ENCODE measurements around the gene C4A.

C4A gene

GRCh38 chr6:31952140-31952805, 29.6 kb upstream of the C4A start:
- H3K27ac Mint-ChIP-seq: peak overlapping the region; percentile 21
- peaks cover 8% of the 10 kb centered on the region for H3K4me1 Mint-ChIP-seq
- H3K9me3 Mint-ChIP-seq: no peaks in the 10 kb centered on the region
- no peak for DNase-seq (ENCODE audit: low spot score in 2 of 2)
- ATAC-seq: peak; percentile 71
- peaks cover 52% of the 10 kb centered on the region for H3K36me3 Mint-ChIP-seq
- H3K4me3 Mint-ChIP-seq: no peak overlapping the region

GRCh38 chr6:31952890-31953289, 29.0 kb upstream of the C4A start:
- Mint-ChIP-seq H3K9me3 (no peaks in the 10 kb centered on the region), H3K4me1 (peaks cover 14% of the 10 kb centered on the region), H3K27ac (peak overlapping the region; percentile 21), H3K36me3 (peaks cover 58% of the 10 kb centered on the region), H3K4me3 (no peak overlapping the region)
- DNase-seq (ENCODE audit: low spot score in 2 of 2) (no peak), ATAC-seq (no peak)

- DNase-seq (ENCODE audit: low spot score in 2 of 2): no peak
- peak overlapping the region; percentile 70 for H3K27ac Mint-ChIP-seq
- H3K9me3 Mint-ChIP-seq: no peaks in the 10 kb centered on the region
- H3K4me1 Mint-ChIP-seq: peaks cover 24% of the 10 kb centered on the region
- no peak for ATAC-seq
- no peak overlapping the region for H3K4me3 Mint-ChIP-seq
- peaks cover 71% of the 10 kb centered on the region for H3K36me3 Mint-ChIP-seq
Observed at GRCh38 chr6:31954511-31954910, 27.3 kb upstream of the C4A start.

- Mint-ChIP-seq H3K4me1 (peaks cover 39% of the 10 kb centered on the region), H3K36me3 (peaks cover 88% of the 10 kb centered on the region), H3K4me3 (peak overlapping the region; percentile 97), H3K9me3 (no peaks in the 10 kb centered on the region), H3K27ac (peak overlapping the region; percentile 96)
- ATAC-seq: no peak
- DNase-seq (ENCODE audit: low spot score in 2 of 2): no peak
Observed at GRCh38 chr6:31956796-31957195, 25.1 kb upstream of the C4A start.

GRCh38 chr6:31958412-31958740, 23.5 kb upstream of the C4A start:
- H3K36me3 Mint-ChIP-seq: peaks cover 91% of the 10 kb centered on the region
- peak overlapping the region; percentile 96 for H3K27ac Mint-ChIP-seq
- H3K9me3 Mint-ChIP-seq: no peaks in the 10 kb centered on the region
- H3K4me1 Mint-ChIP-seq: peaks cover 46% of the 10 kb centered on the region
- H3K4me3 Mint-ChIP-seq: peak overlapping the region; percentile 97
- no peak for DNase-seq (ENCODE audit: low spot score in 2 of 2)
- ATAC-seq: no peak

- H3K4me1 Mint-ChIP-seq: peaks cover 46% of the 10 kb centered on the region
- peaks cover 91% of the 10 kb centered on the region for H3K36me3 Mint-ChIP-seq
Observed at GRCh38 chr6:31958741-31959739, 22.8 kb upstream of the C4A start, which contains the start of the genes NELFE and SKIC2. Gene NELFE (minus strand): TSS chr6:31958971. CDS start chr6:31958446, 525 bp downstream. Gene SKIC2 (plus strand): TSS chr6:31959175. CDS start chr6:31959193, 18 bp downstream.

GRCh38 chr6:31961616-31962015, 20.2 kb upstream of the C4A start:
- H3K4me1 Mint-ChIP-seq: peaks cover 53% of the 10 kb centered on the region
- H3K27ac Mint-ChIP-seq: peak overlapping the region; percentile 96
- H3K4me3 Mint-ChIP-seq: no peak overlapping the region
- no peaks in the 10 kb centered on the region for H3K9me3 Mint-ChIP-seq
- ATAC-seq (no peak), DNase-seq (ENCODE audit: low spot score in 2 of 2) (no peak)
- peaks cover 91% of the 10 kb centered on the region for H3K36me3 Mint-ChIP-seq

More at GRCh38 chr6:31958741-31959739, 22.8 kb upstream of the C4A start, which contains the start of the genes NELFE and SKIC2:
- ATAC-seq (peak; percentile 99), DNase-seq (ENCODE audit: low spot score in 2 of 2) (peak; percentile 92 to 98)
- H3K27ac Mint-ChIP-seq: peak within 1 kb of the TSS; percentile 96
- H3K9me3 Mint-ChIP-seq: no peaks in the 10 kb centered on the region
- peak within 1 kb of the TSS; percentile 97 for H3K4me3 Mint-ChIP-seq

GRCh38 chr6:31963921-31964320, 17.9 kb upstream of the C4A start:
- Mint-ChIP-seq H3K4me1 (peaks cover 50% of the 10 kb centered on the region), H3K36me3 (peaks cover 94% of the 10 kb centered on the region), H3K27ac (peak overlapping the region; percentile 52), H3K9me3 (no peaks in the 10 kb centered on the region), H3K4me3 (no peak overlapping the region)
- DNase-seq (ENCODE audit: low spot score in 2 of 2) (no peak), ATAC-seq (no peak)

- H3K9me3 Mint-ChIP-seq: no peaks in the 10 kb centered on the region
- peaks cover 46% of the 10 kb centered on the region for H3K4me1 Mint-ChIP-seq
- H3K4me3 Mint-ChIP-seq: no peak overlapping the region
- ATAC-seq: no peak
- H3K36me3 Mint-ChIP-seq: peaks cover 100% of the 10 kb centered on the region
- no peak for DNase-seq (ENCODE audit: low spot score in 2 of 2)
- peak overlapping the region; percentile 78 for H3K27ac Mint-ChIP-seq
Observed at GRCh38 chr6:31965700-31966099, 16.2 kb upstream of the C4A start.

GRCh38 chr6:31966506-31966905, 15.4 kb upstream of the C4A start:
- H3K4me3 Mint-ChIP-seq: no peak overlapping the region
- peaks cover 46% of the 10 kb centered on the region for H3K4me1 Mint-ChIP-seq
- peak overlapping the region; percentile 78 for H3K27ac Mint-ChIP-seq
- H3K9me3 Mint-ChIP-seq: no peaks in the 10 kb centered on the region
- ATAC-seq (no peak), DNase-seq (ENCODE audit: low spot score in 2 of 2) (no peak)
- peaks cover 100% of the 10 kb centered on the region for H3K36me3 Mint-ChIP-seq

- DNase-seq (ENCODE audit: low spot score in 2 of 2) (no peak), ATAC-seq (no peak)
- Mint-ChIP-seq H3K36me3 (peaks cover 100% of the 10 kb centered on the region), H3K9me3 (no peaks in the 10 kb centered on the region), H3K4me3 (no peak overlapping the region), H3K27ac (peak overlapping the region; percentile 78), H3K4me1 (peaks cover 45% of the 10 kb centered on the region)
Observed at GRCh38 chr6:31966997-31967925, 14.6 kb upstream of the C4A start.

GRCh38 chr6:31967926-31968320, 13.9 kb upstream of the C4A start:
- Mint-ChIP-seq H3K4me3 (no peak overlapping the region), H3K9me3 (no peaks in the 10 kb centered on the region), H3K27ac (peak overlapping the region; percentile 78), H3K4me1 (peaks cover 49% of the 10 kb centered on the region), H3K36me3 (peaks cover 100% of the 10 kb centered on the region)
- no peak for ATAC-seq
- DNase-seq (ENCODE audit: low spot score in 2 of 2): no peak

GRCh38 chr6:31968326-31968725, 13.5 kb upstream of the C4A start:
- no peak for DNase-seq (ENCODE audit: low spot score in 2 of 2)
- no peak for ATAC-seq
- H3K9me3 Mint-ChIP-seq: no peaks in the 10 kb centered on the region
- H3K4me3 Mint-ChIP-seq: no peak overlapping the region
- H3K27ac Mint-ChIP-seq: peak overlapping the region; percentile 78
- peaks cover 54% of the 10 kb centered on the region for H3K4me1 Mint-ChIP-seq
- H3K36me3 Mint-ChIP-seq: peaks cover 98% of the 10 kb centered on the region

GRCh38 chr6:31968791-31969711, 12.8 kb upstream of the C4A start:
- Mint-ChIP-seq H3K9me3 (no peaks in the 10 kb centered on the region), H3K36me3 (peaks cover 93% of the 10 kb centered on the region), H3K4me3 (peak overlapping the region; percentile 85), H3K27ac (peak overlapping the region; percentile 99), H3K4me1 (peaks cover 61% of the 10 kb centered on the region)
- no peak for ATAC-seq
- DNase-seq (ENCODE audit: low spot score in 2 of 2): no peak
